Measurements from ENCODE around the gene RNF183. TPM values are rescaled to one million over a fixed set of nuclear protein-coding genes. Genes with fewer than 3 reads are reported as not detected.

The RNF183 gene
- 1 to 10 TPM in 2 of 8 experiments, under 1 TPM in 5, not detected in 1; 0.14 to 1.6 (median 0.29) TPM for total RNA-seq

- in situ Hi-C loops (cut with MboI; ENCODE audit: low pct_unique_long_range_greater_than_20kb in 2 of 9, low sequenced_read_pairs in 9 of 9, unreplicated experiment in 9 of 9) = loop anchor here in 2 of 9 experiments (25.0 kb wide), 2 partner anchors 284 to 359 kb away; no protein-coding TSS in a partner anchor
- H3K4me1 ChIP-seq (replicated peaks in 1 of 2) = peaks cover 0 to 4% of the 10 kb centered on the region in 2 donors
- no peak for ATAC-seq (replicated peaks in 6 of 8)
- WGBS, 10 experiments = 68 to 100% (median 85%) methylated on average over 1 to 21 of the region's 25 CpGs
- no peak within 1 kb of the TSS for H3K4me3 ChIP-seq
- no peak within 1 kb of the TSS for H3K27ac ChIP-seq
Measured at GRCh38 chr9:113302792-113303418, at the start of gene RNF183. TSS of gene RNF183 (minus strand) at chr9:113303376. CDS start at chr9:113298184, 5,192 bp downstream.

GRCh38 chr9:113352411-113352810 is 49.2 kb upstream of the RNF183 start:
- Histone ChIP-seq H3K4me3 (no peak overlapping the region), H3K4me1 (replicated peaks in 1 of 2) (no peaks in the 10 kb centered on the region), H3K27ac (no peak overlapping the region)
- WGBS, 10 experiments = 0 to 60% (median 50%) methylated on average over 1 of the region's 1 CpG; no CpG with 5 or more reads in 5 of the 10 experiments
- in situ Hi-C loops (cut with MboI; ENCODE audit: low pct_unique_long_range_greater_than_20kb in 2 of 9, low sequenced_read_pairs in 9 of 9, unreplicated experiment in 9 of 9) = no loop called here
- ATAC-seq (replicated peaks in 6 of 8) = no peak

- H3K27ac ChIP-seq = no peak overlapping the region
- no peak for ATAC-seq (replicated peaks in 6 of 8)
- no peak overlapping the region for H3K4me3 ChIP-seq
- 0 to 60% (median 45%) methylated on average over 1 to 5 of the region's 6 CpGs; no CpG with 5 or more reads in 5 of the 10 experiments for WGBS, 10 experiments
- H3K4me1 ChIP-seq (replicated peaks in 1 of 2) = no peaks in the 10 kb centered on the region
- in situ Hi-C loops (cut with MboI; ENCODE audit: low pct_unique_long_range_greater_than_20kb in 2 of 9, low sequenced_read_pairs in 9 of 9, unreplicated experiment in 9 of 9) = no loop called here
Measured at GRCh38 chr9:113352006-113352405, 48.8 kb upstream of the RNF183 start.

GRCh38 chr9:113350937-113351336 is 47.8 kb upstream of the RNF183 start:
- WGBS, 10 experiments = 26 to 100% (median 55%) methylated on average over 1 to 3 of the region's 6 CpGs; no CpG with 5 or more reads in 2 of the 10 experiments
- in situ Hi-C loops (cut with MboI; ENCODE audit: low pct_unique_long_range_greater_than_20kb in 2 of 9, low sequenced_read_pairs in 9 of 9, unreplicated experiment in 9 of 9) = no loop called here
- Histone ChIP-seq H3K4me3 (no peak overlapping the region), H3K27ac (no peak overlapping the region), H3K4me1 (replicated peaks in 1 of 2) (no peaks in the 10 kb centered on the region)
- ATAC-seq (replicated peaks in 6 of 8) = no peak

- Histone ChIP-seq H3K4me3 (no peak overlapping the region), H3K4me1 (replicated peaks in 1 of 2) (no peaks in the 10 kb centered on the region), H3K27ac (no peak overlapping the region)
- ATAC-seq (replicated peaks in 6 of 8) = no peak
- 0 to 23% (median 3%) methylated on average over 1 to 6 of the region's 14 CpGs; no CpG with 5 or more reads in 4 of the 10 experiments for WGBS, 10 experiments
- in situ Hi-C loops (cut with MboI; ENCODE audit: low pct_unique_long_range_greater_than_20kb in 2 of 9, low sequenced_read_pairs in 9 of 9, unreplicated experiment in 9 of 9) = no loop called here
Measured at GRCh38 chr9:113350107-113350661, 47.0 kb upstream of the RNF183 start.

- WGBS, 10 experiments = 0 to 80% (median 11%) methylated on average over 1 to 9 of the region's 71 CpGs; no CpG with 5 or more reads in 3 of the 10 experiments
- ATAC-seq (replicated peaks in 6 of 8) = peak; percentile 21 to 79 (median 56)
- Histone ChIP-seq H3K27ac (no peak within 1 kb of the TSS), H3K4me3 (peak within 1 kb of the TSS; percentile 20 to 33 (median 30)), H3K4me1 (replicated peaks in 1 of 2) (no peaks in the 10 kb centered on the region)
- in situ Hi-C loops (cut with MboI; ENCODE audit: low pct_unique_long_range_greater_than_20kb in 2 of 9, low sequenced_read_pairs in 9 of 9, unreplicated experiment in 9 of 9) = no loop called here
Measured at GRCh38 chr9:113349445-113350094, 46.4 kb upstream of the RNF183 start, which contains the start of gene BSPRY. TSS of gene BSPRY (plus strand) at chr9:113349541. CDS start at chr9:113349580, 39 bp downstream.

- H3K4me3 ChIP-seq = peak overlapping the region in 3 of 5 donors; percentile 30 to 33 (median 31)
- no peaks in the 10 kb centered on the region for H3K4me1 ChIP-seq (replicated peaks in 1 of 2)
- WGBS, 10 experiments = 0 to 60% (median 22%) methylated on average over 1 to 10 of the region's 13 CpGs; no CpG with 5 or more reads in 2 of the 10 experiments
- no peak for ATAC-seq (replicated peaks in 6 of 8)
- H3K27ac ChIP-seq = no peak overlapping the region
- in situ Hi-C loops (cut with MboI; ENCODE audit: low pct_unique_long_range_greater_than_20kb in 2 of 9, low sequenced_read_pairs in 9 of 9, unreplicated experiment in 9 of 9) = no loop called here
Measured at GRCh38 chr9:113349066-113349444, 45.9 kb upstream of the RNF183 start.

GRCh38 chr9:113348437-113348836 is 45.3 kb upstream of the RNF183 start:
- no peak for ATAC-seq (replicated peaks in 6 of 8)
- Histone ChIP-seq H3K4me1 (replicated peaks in 1 of 2) (peaks cover 0 to 1% of the 10 kb centered on the region in 2 donors), H3K4me3 (no peak overlapping the region), H3K27ac (no peak overlapping the region)
- WGBS, 10 experiments = 49 to 100% (median 67%) methylated on average over 1 to 3 of the region's 3 CpGs
- in situ Hi-C loops (cut with MboI; ENCODE audit: low pct_unique_long_range_greater_than_20kb in 2 of 9, low sequenced_read_pairs in 9 of 9, unreplicated experiment in 9 of 9) = no loop called here

- peaks cover 0 to 3% of the 10 kb centered on the region in 2 donors for H3K4me1 ChIP-seq (replicated peaks in 1 of 2)
- in situ Hi-C loops (cut with MboI; ENCODE audit: low pct_unique_long_range_greater_than_20kb in 2 of 9, low sequenced_read_pairs in 9 of 9, unreplicated experiment in 9 of 9) = no loop called here
- H3K4me3 ChIP-seq = no peak overlapping the region
- 0 to 100% (median 57%) methylated on average over 1 of the region's 1 CpG; no CpG with 5 or more reads in 3 of the 10 experiments for WGBS, 10 experiments
- no peak for ATAC-seq (replicated peaks in 6 of 8)
- H3K27ac ChIP-seq = no peak overlapping the region
Measured at GRCh38 chr9:113345671-113346070, 42.5 kb upstream of the RNF183 start.

GRCh38 chr9:113345190-113345589 is 42.0 kb upstream of the RNF183 start:
- 20 to 83% (median 74%) methylated on average over 1 to 2 of the region's 2 CpGs; no CpG with 5 or more reads in 3 of the 10 experiments for WGBS, 10 experiments
- in situ Hi-C loops (cut with MboI; ENCODE audit: low pct_unique_long_range_greater_than_20kb in 2 of 9, low sequenced_read_pairs in 9 of 9, unreplicated experiment in 9 of 9) = no loop called here
- H3K4me1 ChIP-seq (replicated peaks in 1 of 2) = peaks cover 0 to 3% of the 10 kb centered on the region in 2 donors
- ATAC-seq (replicated peaks in 6 of 8) = no peak
- no peak overlapping the region for H3K4me3 ChIP-seq
- H3K27ac ChIP-seq = no peak overlapping the region

- peak; percentile 5 to 74 (median 59) for ATAC-seq (replicated peaks in 6 of 8)
- 0 to 71% (median 33%) methylated on average over 1 of the region's 1 CpG; no CpG with 5 or more reads in 6 of the 10 experiments for WGBS, 10 experiments
- peaks cover 4 to 11% of the 10 kb centered on the region in 2 donors for H3K4me1 ChIP-seq (replicated peaks in 1 of 2)
- H3K4me3 ChIP-seq = no peak overlapping the region
- H3K27ac ChIP-seq = peak overlapping the region in 1 of 2 donors; percentile 41
- in situ Hi-C loops (cut with MboI; ENCODE audit: low pct_unique_long_range_greater_than_20kb in 2 of 9, low sequenced_read_pairs in 9 of 9, unreplicated experiment in 9 of 9) = no loop called here
Measured at GRCh38 chr9:113343732-113344231, 40.6 kb upstream of the RNF183 start.

- Histone ChIP-seq H3K27ac (no peak overlapping the region), H3K4me3 (no peak overlapping the region), H3K4me1 (replicated peaks in 1 of 2) (peaks cover 4 to 11% of the 10 kb centered on the region in 2 donors)
- no peak for ATAC-seq (replicated peaks in 6 of 8)
- 0 to 74% (median 56%) methylated on average over 1 to 7 of the region's 9 CpGs; no CpG with 5 or more reads in 1 of the 10 experiments for WGBS, 10 experiments
- in situ Hi-C loops (cut with MboI; ENCODE audit: low pct_unique_long_range_greater_than_20kb in 2 of 9, low sequenced_read_pairs in 9 of 9, unreplicated experiment in 9 of 9) = no loop called here
Measured at GRCh38 chr9:113341712-113342410, 38.7 kb upstream of the RNF183 start.

All from motor neuron (in vitro differentiated cells).